AG09309 (cell line): ENCODE results near the gene ODR4.
"Not testable (repeated sequence)": the region's sequence is repeated elsewhere in the genome, so short reads cannot be mapped to it uniquely, and the experiment has no call there.

Experiments
- DNase-seq: peaks from one replicate; pipeline ENCODE4 v3.0.0-alpha.2; 2010; ENCODE audit warnings: low read depth
- H3K4me3 ChIP-seq: 2 replicates; pipeline ENCODE4 v1.5.1; 2011; ENCODE audit warnings: mild to moderate bottlenecking, low read depth, low read length, moderate library complexity; ENCODE audit not compliant: control insufficient read depth
- CTCF ChIP-seq: IDR thresholded peaks from 2 replicates; pipeline ENCODE4 v1.5.1; 2011; ENCODE audit warnings: mild to moderate bottlenecking, low read depth, low read length, inconsistent platforms; ENCODE audit not compliant: insufficient read depth, control insufficient read depth; ENCODE audit errors: missing control alignments

ODR4 gene

GRCh38 chr1:186374303-186375151 lies 1.1 kb upstream of the ODR4 start:
- H3K4me3 ChIP-seq = peak overlapping the region; percentile 82
- TF ChIP-seq CTCF = no peak
- no peak for DNase-seq

- no peak for TF ChIP-seq CTCF
- DNase-seq = no peak
- peak overlapping the region; percentile 82 for H3K4me3 ChIP-seq
Measured at GRCh38 chr1:186375929-186376319, 286 bp downstream of the ODR4 start.

GRCh38 chr1:186386725-186387383 lies 11.2 kb downstream of the ODR4 start:
- TF ChIP-seq CTCF = no peak
- H3K4me3 ChIP-seq = no peak overlapping the region
- DNase-seq = no peak

- no peak for TF ChIP-seq CTCF
- no peak for DNase-seq
- H3K4me3 ChIP-seq = no peak overlapping the region
Measured at GRCh38 chr1:186390925-186391324, 15.3 kb downstream of the ODR4 start.

- no peak for DNase-seq
Measured at GRCh38 chr1:186391841-186392240, 16.2 kb downstream of the ODR4 start.

GRCh38 chr1:186392711-186393110 lies 17.1 kb downstream of the ODR4 start:
- DNase-seq, H3K4me3 ChIP-seq: not testable (repeated sequence)

More at GRCh38 chr1:186391841-186392240, 16.2 kb downstream of the ODR4 start:
- no peak overlapping the region for H3K4me3 ChIP-seq
- TF ChIP-seq CTCF = no peak

DNA sequence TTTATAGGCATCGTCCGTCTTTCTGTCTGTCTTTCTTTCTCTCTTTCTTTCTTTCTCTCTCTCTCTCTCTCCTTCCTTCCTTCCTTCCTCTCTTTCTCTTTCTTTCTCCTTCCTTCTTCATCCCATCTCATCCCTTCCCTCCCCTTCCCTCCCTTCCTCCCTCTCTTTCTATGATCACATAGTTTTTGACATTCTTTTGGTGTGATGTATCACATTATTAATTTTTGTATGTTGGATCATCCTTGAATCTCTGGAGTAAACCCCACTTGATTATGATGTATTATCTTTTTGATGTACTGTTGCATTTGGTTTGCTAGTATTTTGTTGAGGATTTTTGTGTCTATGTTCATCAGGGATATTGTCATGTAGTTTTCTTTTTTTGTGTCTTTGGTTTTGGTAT lies 25.8 kb downstream of the ODR4 start:
- not testable (repeated sequence) for H3K4me3 ChIP-seq, DNase-seq
